Ishikawa (cell line): ENCODE measurements around the gene TMEM266.

Experiments
- CEBPB ChIP-seq: IDR thresholded peaks from 2 replicates; pipeline ENCODE4 v1.6.1; 2012
- CREB1 ChIP-seq: IDR thresholded peaks from 2 replicates; pipeline ENCODE4 v1.6.1; 2012; ENCODE audit warnings: low read depth
- EGR1 ChIP-seq: IDR thresholded peaks from 2 replicates; pipeline ENCODE4 v1.6.1; 2012
- EP300 ChIP-seq: IDR thresholded peaks from 2 replicates; pipeline ENCODE4 v1.6.1; 2012; ENCODE audit warnings: borderline replicate concordance
- FOXM1 ChIP-seq: IDR thresholded peaks from 2 replicates; pipeline ENCODE4 v1.6.1; 2012; ENCODE audit warnings: low read depth, borderline replicate concordance
- NFIC ChIP-seq: IDR thresholded peaks from 2 replicates; pipeline ENCODE4 v1.6.1; 2012
- RAD21 ChIP-seq: IDR thresholded peaks from 2 replicates; pipeline ENCODE4 v1.6.1; 2012; ENCODE audit warnings: low read depth
- REST ChIP-seq: IDR thresholded peaks from 2 replicates; pipeline ENCODE4 v1.6.1; 2012; ENCODE audit warnings: low read depth, mild to moderate bottlenecking
- TAF1 ChIP-seq: IDR thresholded peaks from 2 replicates; pipeline ENCODE4 v1.6.1; 2012; ENCODE audit warnings: low read depth, mild to moderate bottlenecking
- TCF12 ChIP-seq: IDR thresholded peaks from 2 replicates; pipeline ENCODE4 v1.6.1; 2012; ENCODE audit warnings: low read depth
- TEAD4 ChIP-seq: IDR thresholded peaks from 2 replicates; pipeline ENCODE4 v1.6.1; 2012
- YY1 ChIP-seq: IDR thresholded peaks from 2 replicates; pipeline ENCODE4 v1.6.1; 2012; ENCODE audit warnings: low read depth
- ZBTB7A ChIP-seq: IDR thresholded peaks from 2 replicates; pipeline ENCODE4 v1.6.1; 2012; ENCODE audit warnings: low read depth
- TF ChIP-seq, protein P1 (sequence below): IDR thresholded peaks from 2 replicates; pipeline ENCODE4 v1.6.1; 2012
- TF ChIP-seq, protein P2 (sequence below): IDR thresholded peaks from 2 replicates; pipeline ENCODE4 v1.6.1; 2012

The TMEM266 gene

DNA sequence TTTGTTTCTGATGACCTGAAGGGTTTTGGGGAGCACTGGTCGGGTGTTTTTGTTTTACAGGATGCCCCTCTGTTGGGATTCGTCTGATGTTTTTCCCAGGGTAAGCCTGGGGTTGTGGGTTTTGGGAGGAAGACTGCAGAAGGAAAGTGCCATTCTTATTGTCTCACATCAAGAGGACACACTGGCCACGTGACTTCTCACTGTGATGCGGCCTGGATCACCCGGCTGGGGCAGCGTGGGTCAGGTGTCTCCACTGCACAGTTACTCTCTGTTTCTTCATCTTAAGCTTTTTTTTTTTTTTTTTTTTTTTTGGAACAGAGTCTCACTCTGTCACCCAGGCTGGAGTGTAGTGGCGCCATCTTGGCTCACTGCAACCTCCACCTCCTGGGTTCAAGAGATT is 120.5 kb downstream of the TMEM266 start:
- no peak for TF ChIP-seq EGR1

DNA sequence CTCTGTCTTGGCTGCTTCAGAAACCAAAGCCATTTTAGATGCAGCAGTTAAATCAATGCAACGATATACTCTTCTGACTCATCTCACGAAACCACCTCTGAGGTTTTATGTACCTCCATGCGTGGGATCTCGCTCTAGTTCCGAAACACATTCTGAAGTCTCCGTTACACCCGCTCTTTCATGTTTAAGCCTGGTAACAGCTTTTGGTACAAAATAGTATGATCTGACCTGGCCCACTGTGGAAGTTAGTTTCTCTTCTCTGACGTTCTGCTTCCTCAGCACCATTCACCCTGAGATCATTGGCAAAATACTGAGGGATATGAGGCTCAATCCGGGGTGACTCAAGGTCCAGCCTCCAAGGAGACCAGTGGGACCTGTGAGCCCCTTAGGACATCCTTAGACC is 121.9 kb downstream of the TMEM266 start:
- TF ChIP-seq YY1 (no peak), TAF1 (no peak), CREB1 (no peak), TEAD4 (no peak), CEBPB (no peak), EP300 (no peak), EGR1 (no peak), ZBTB7A (no peak), NFIC (no peak), FOXM1 (no peak), REST (no peak), TCF12 (no peak), RAD21 (no peak)
- TF ChIP-seq, protein P1, sequence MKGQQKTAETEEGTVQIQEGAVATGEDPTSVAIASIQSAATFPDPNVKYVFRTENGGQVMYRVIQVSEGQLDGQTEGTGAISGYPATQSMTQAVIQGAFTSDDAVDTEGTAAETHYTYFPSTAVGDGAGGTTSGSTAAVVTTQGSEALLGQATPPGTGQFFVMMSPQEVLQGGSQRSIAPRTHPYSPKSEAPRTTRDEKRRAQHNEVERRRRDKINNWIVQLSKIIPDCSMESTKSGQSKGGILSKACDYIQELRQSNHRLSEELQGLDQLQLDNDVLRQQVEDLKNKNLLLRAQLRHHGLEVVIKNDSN, result no peak
- TF ChIP-seq, protein P2, sequence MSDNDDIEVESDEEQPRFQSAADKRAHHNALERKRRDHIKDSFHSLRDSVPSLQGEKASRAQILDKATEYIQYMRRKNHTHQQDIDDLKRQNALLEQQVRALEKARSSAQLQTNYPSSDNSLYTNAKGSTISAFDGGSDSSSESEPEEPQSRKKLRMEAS, result no peak

- TF ChIP-seq RAD21 (no peak), REST (no peak), CEBPB (no peak), TCF12 (no peak), FOXM1 (no peak)
- TF ChIP-seq, protein P1, result no peak
These were observed 124.3 kb downstream of the TMEM266 start for GRCh38 chr15:76183930-76184649.

- TF ChIP-seq CEBPB (no peak), NFIC (no peak), TAF1 (no peak), ZBTB7A (no peak), FOXM1 (no peak)
- TF ChIP-seq, protein P1, result no peak
These were observed 124.9 kb downstream of the TMEM266 start for GRCh38 chr15:76184650-76185035.

DNA sequence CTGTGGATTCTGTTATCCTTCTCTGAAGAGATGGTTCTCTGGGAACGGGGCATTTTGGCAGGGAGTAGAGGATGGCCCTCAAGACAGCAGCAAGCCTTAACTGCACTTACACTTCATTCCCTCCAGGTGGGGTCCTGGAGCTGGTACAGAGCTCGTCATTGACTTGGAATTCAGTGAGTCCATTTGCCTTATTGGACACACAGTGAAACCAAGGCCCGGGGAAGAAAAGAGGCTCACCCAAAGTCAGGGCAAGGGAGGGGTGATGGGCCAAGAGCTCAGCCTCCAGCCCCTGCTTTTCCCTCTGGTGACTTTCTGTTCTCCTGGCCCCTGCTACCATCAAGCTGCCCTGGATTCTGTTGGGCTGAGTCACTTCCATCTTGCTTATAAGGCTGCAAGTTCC is 125.9 kb downstream of the TMEM266 start:
- TF ChIP-seq TAF1 (no peak), REST (no peak), RAD21 (peak; percentile 83), CEBPB (no peak), FOXM1 (no peak), TCF12 (no peak), EGR1 (no peak), ZBTB7A (no peak), YY1 (no peak), CREB1 (no peak), TEAD4 (peak; percentile 41; the same call in 1 of the 2 replicates), EP300 (no peak)
